Hepatocyte (in vitro differentiated cells): ENCODE results near the gene MORN4. TPM values are rescaled to one million over a fixed set of nuclear protein-coding genes. Genes with fewer than 3 reads are reported as not detected.

Experiments
- DNase-seq: peaks from one replicate; pipeline ENCODE4 v3.0.0-alpha.2; 2016; ENCODE audit warnings: low spot score
- H2AFZ ChIP-seq: fragments of 200-600 bp; sonication (generic); 2 replicates; pipeline ENCODE4 v1.6.0; 2016; ENCODE audit warnings: antibody characterized with exemption, mild to moderate bottlenecking
- H3K27ac ChIP-seq: fragments of 200-600 bp; sonication (generic); 2 replicates; pipeline ENCODE4 v1.5.1; 2016; ENCODE audit warnings: mild to moderate bottlenecking
- H3K27me3 ChIP-seq: fragments of 200-600 bp; sonication (generic); 2 replicates; pipeline ENCODE4 v1.6.1; 2016
- H3K36me3 ChIP-seq: fragments of 200-600 bp; sonication (generic); replicated peaks from 2 replicates; pipeline ENCODE4 v1.5.1; 2016; ENCODE audit warnings: low read depth; ENCODE audit not compliant: insufficient read depth
- H3K4me1 ChIP-seq: fragments of 200-600 bp; sonication (generic); 2 replicates; pipeline ENCODE4 v1.5.1; 2016; ENCODE audit warnings: mild to moderate bottlenecking, moderate library complexity; ENCODE audit not compliant: insufficient read depth
- H3K4me2 ChIP-seq: fragments of 200-600 bp; sonication (generic); 2 replicates; pipeline ENCODE4 v1.6.0; 2016
- H3K4me3 ChIP-seq: fragments of 200-600 bp; sonication (generic); 2 replicates; pipeline ENCODE4 v1.5.1; 2016; ENCODE audit warnings: mild to moderate bottlenecking
- H3K79me2 ChIP-seq: fragments of 200-600 bp; sonication (generic); 2 replicates; pipeline ENCODE4 v1.6.0; 2017; ENCODE audit warnings: mild to moderate bottlenecking
- H3K9me2 ChIP-seq: fragments of 200-600 bp; sonication (generic); replicated peaks from 2 replicates; pipeline ENCODE4 v1.6.0; 2017; ENCODE audit warnings: mild to moderate bottlenecking; ENCODE audit not compliant: insufficient read depth
- H3K9me3 ChIP-seq: fragments of 200-600 bp; sonication (generic); 2 replicates; pipeline ENCODE4 v1.5.1; 2016; ENCODE audit warnings: low read depth, mild to moderate bottlenecking
- H4K20me1 ChIP-seq: fragments of 200-600 bp; sonication (generic); 2 replicates; pipeline ENCODE4 v1.6.0; 2016; ENCODE audit warnings: mild to moderate bottlenecking; ENCODE audit not compliant: insufficient read depth, poor library complexity, severe bottlenecking
- CTCF ChIP-seq: fragments of 200-600 bp; sonication (generic); IDR thresholded peaks from 2 replicates; pipeline ENCODE4 v1.5.1; 2016; ENCODE audit warnings: antibody characterized with exemption, mild to moderate bottlenecking; ENCODE audit not compliant: poor library complexity
- EZH2 ChIP-seq: fragments of 200-600 bp; sonication (generic); IDR thresholded peaks from 2 replicates; pipeline ENCODE4 v1.6.1; 2016; ENCODE audit warnings: antibody characterized with exemption, mild to moderate bottlenecking, borderline replicate concordance
- EZH2phosphoT487 ChIP-seq: fragments of 200-600 bp; sonication (generic); IDR thresholded peaks from one replicate; pipeline ENCODE4 v1.6.1; 2018; ENCODE audit warnings: antibody characterized with exemption, mild to moderate bottlenecking, low read depth, moderate library complexity; ENCODE audit not compliant: unreplicated experiment, severe bottlenecking
- WGBS: methylation state at CpG from one replicate; pipeline ENCODE4 v1.1.6; 2016; ENCODE audit warnings: low lambda C conversion rate; ENCODE audit errors: missing lambda C conversion rate; 5-methylcytosine and 5-hydroxymethylcytosine counted together
- polyA plus RNA-seq: library from polyadenylated mRNA; unstranded; fragments of >200 nt; fragmentation: Nextera tagmentation; extraction: Ambion mirVana; gene quantifications from 2 replicates; pipeline ENCODE4 v1.2.1, GENCODE V29; 2016
- total RNA-seq: library from RNA; depleted of rRNA; stranded (reverse); fragments of >200 nt; gene quantifications from 2 replicates; pipeline ENCODE4 v1.2.3, GENCODE V29; 2014

The MORN4 gene
- total and polyA plus RNA-seq, 2 experiments from 2014 or later: 8.5 to 15.6 TPM

DNA sequence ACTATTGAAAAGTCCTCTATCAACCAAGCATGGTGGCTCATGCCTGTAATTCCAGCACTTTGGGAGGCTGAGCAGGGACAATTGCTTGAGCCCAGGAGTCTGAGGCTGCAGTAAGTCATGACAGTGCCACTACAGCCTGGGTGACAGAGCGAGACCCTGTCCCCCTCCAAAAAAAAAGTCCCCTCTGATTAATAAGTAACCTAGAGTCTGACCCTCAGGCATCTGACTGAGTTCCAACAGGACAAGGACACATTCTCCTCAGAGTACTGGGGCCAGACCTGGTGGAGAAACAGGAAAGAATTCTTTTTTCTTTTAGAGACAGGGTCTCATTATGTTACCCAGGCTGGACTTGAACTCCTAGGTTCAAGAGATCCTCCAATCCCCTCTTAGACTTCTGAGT, 10.0 kb downstream of the MORN4 start:
- no peak for DNase-seq
- no peak overlapping the region for H3K4me3 ChIP-seq
- no peaks in the 10 kb centered on the region for H3K79me2 ChIP-seq
- no peaks in the 10 kb centered on the region for H3K9me2 ChIP-seq
- 86% methylated on average over 1 of the region's 1 CpG for WGBS
- no peaks in the 10 kb centered on the region for H3K4me1 ChIP-seq
- no peaks in the 10 kb centered on the region for H3K9me3 ChIP-seq
- no peak overlapping the region for H2AFZ ChIP-seq
- no peak overlapping the region for H3K4me2 ChIP-seq
- H3K36me3 ChIP-seq: no peaks in the 10 kb centered on the region
- TF ChIP-seq EZH2phosphoT487: no peak
- TF ChIP-seq EZH2: no peak
- no peak for TF ChIP-seq CTCF
- H4K20me1 ChIP-seq: no peaks in the 10 kb centered on the region
- no peaks in the 10 kb centered on the region for H3K27me3 ChIP-seq
- no peak overlapping the region for H3K27ac ChIP-seq

DNA sequence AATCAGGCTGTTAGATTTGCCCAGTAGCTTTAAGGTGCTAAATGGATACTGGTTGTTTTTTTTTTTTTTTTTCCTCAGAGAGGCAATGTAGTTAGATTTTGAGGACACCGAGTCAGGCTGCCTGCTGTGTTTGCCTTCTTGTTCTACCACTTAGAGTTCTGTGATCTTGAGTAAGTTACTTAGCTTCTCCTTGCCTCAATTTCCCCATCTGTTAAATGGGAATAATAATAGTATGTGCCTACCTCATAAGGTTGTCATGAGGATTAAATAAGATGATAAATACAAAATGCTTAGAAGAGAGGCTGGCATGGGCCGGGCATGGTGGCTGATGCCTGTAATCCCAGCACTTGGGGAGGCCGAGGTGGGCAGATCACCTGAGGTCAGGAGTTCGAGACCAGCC, 14.6 kb downstream of the MORN4 start:
- H3K4me1 ChIP-seq: no peaks in the 10 kb centered on the region
- no peak overlapping the region for H3K4me2 ChIP-seq
- no peak overlapping the region for H3K27ac ChIP-seq
- no peaks in the 10 kb centered on the region for H4K20me1 ChIP-seq
- no peak overlapping the region for H3K4me3 ChIP-seq
- no peaks in the 10 kb centered on the region for H3K27me3 ChIP-seq
- TF ChIP-seq EZH2phosphoT487 (no peak), EZH2 (no peak), CTCF (no peak)
- no peaks in the 10 kb centered on the region for H3K79me2 ChIP-seq
- H3K36me3 ChIP-seq: no peaks in the 10 kb centered on the region
- no peak overlapping the region for H2AFZ ChIP-seq
- no peaks in the 10 kb centered on the region for H3K9me2 ChIP-seq
- no peak for DNase-seq
- 96% methylated on average over 4 of the region's 4 CpGs for WGBS
- no peaks in the 10 kb centered on the region for H3K9me3 ChIP-seq

DNA sequence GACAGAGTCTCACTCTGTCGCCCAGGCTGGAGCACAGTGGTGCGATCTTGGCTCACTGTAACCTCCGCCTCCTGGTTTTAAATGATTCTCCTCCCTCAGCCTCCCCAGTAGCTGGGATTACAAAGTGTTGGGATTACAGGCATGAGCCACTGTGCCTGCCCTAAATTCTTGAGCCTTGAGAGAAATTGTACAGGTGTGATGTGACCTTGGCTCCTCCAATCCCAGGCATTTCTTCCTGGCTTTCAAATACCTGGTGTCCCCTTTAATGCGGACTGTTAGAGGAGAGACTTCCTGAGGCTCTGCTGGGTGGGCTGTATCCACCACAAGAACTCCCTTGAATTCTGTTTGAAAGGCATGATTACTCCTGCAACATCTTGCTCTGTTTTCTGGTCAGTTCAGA, 15.0 kb downstream of the MORN4 start:
- Histone ChIP-seq H2AFZ (no peak overlapping the region), H3K4me2 (no peak overlapping the region), H3K36me3 (no peaks in the 10 kb centered on the region), H3K9me2 (no peaks in the 10 kb centered on the region), H3K9me3 (no peaks in the 10 kb centered on the region), H3K27me3 (no peaks in the 10 kb centered on the region), H3K79me2 (no peaks in the 10 kb centered on the region), H4K20me1 (no peaks in the 10 kb centered on the region), H3K4me3 (no peak overlapping the region), H3K27ac (no peak overlapping the region), H3K4me1 (no peaks in the 10 kb centered on the region)
- 99% methylated on average over 4 of the region's 4 CpGs for WGBS
- no peak for DNase-seq
- no peak for TF ChIP-seq CTCF

- no peak overlapping the region for H2AFZ ChIP-seq
- H3K79me2 ChIP-seq: no peaks in the 10 kb centered on the region
- no peaks in the 10 kb centered on the region for H3K4me1 ChIP-seq
- peak; percentile 56 for DNase-seq
- H3K36me3 ChIP-seq: no peaks in the 10 kb centered on the region
- no peaks in the 10 kb centered on the region for H3K9me3 ChIP-seq
- no peak overlapping the region for H3K27ac ChIP-seq
- no peaks in the 10 kb centered on the region for H3K27me3 ChIP-seq
- TF ChIP-seq EZH2: no peak
- TF ChIP-seq EZH2phosphoT487: no peak
- peak; percentile 56 for TF ChIP-seq CTCF
- H3K4me2 ChIP-seq: no peak overlapping the region
- 56% methylated on average over 2 of the region's 2 CpGs for WGBS
- H3K9me2 ChIP-seq: no peaks in the 10 kb centered on the region
- H3K4me3 ChIP-seq: no peak overlapping the region
- no peaks in the 10 kb centered on the region for H4K20me1 ChIP-seq
Observed at GRCh38 chr10:97612386-97612785, 20.9 kb downstream of the MORN4 start.
